ENCODE measurements around the gene MRLN.
A peak's percentile ranks its signal among the peaks of the same experiment; 100 is the strongest.

The MRLN gene

GRCh38 chr10:59694936-59695335 is 58.3 kb downstream of the MRLN start:
- no peaks in the 10 kb centered on the region for H3K9me3 ChIP-seq (ENCODE audit: control insufficient read depth in 2 of 2, low read length in 2 of 2)
- H3K27me3 ChIP-seq (ENCODE audit: control insufficient read depth in 2 of 2, insufficient read depth in 2 of 2, low read length in 2 of 2), result no peaks in the 10 kb centered on the region
- peaks cover 0 to 19% of the 10 kb centered on the region in 2 donors for H3K4me1 ChIP-seq (ENCODE audit: control insufficient read depth in 2 of 2, insufficient read depth in 2 of 2, low read length in 2 of 2)
- no peak overlapping the region for H3K9ac ChIP-seq (ENCODE audit: low read depth in 1 of 2, low read length in 2 of 2)
- H3K27ac ChIP-seq (ENCODE audit: low read depth in 2 of 2, low read length in 2 of 2), result no peak overlapping the region
- H3K36me3 ChIP-seq (ENCODE audit: control insufficient read depth in 2 of 2, insufficient read depth in 2 of 2, low read length in 2 of 2), result no peaks in the 10 kb centered on the region
- H3K4me3 ChIP-seq (ENCODE audit: low read length in 2 of 2), result no peak overlapping the region

GRCh38 chr10:59692113-59692512 is 61.1 kb downstream of the MRLN start:
- Histone ChIP-seq H3K9ac (ENCODE audit: low read depth in 1 of 2, low read length in 2 of 2) (no peak overlapping the region), H3K36me3 (ENCODE audit: control insufficient read depth in 2 of 2, insufficient read depth in 2 of 2, low read length in 2 of 2) (no peaks in the 10 kb centered on the region), H3K9me3 (ENCODE audit: control insufficient read depth in 2 of 2, low read length in 2 of 2) (no peaks in the 10 kb centered on the region), H3K27me3 (ENCODE audit: control insufficient read depth in 2 of 2, insufficient read depth in 2 of 2, low read length in 2 of 2) (peaks cover 0 to 1% of the 10 kb centered on the region in 2 donors), H3K27ac (ENCODE audit: low read depth in 2 of 2, low read length in 2 of 2) (peak overlapping the region; percentile 48 to 66), H3K4me3 (ENCODE audit: low read length in 2 of 2) (no peak overlapping the region), H3K4me1 (ENCODE audit: control insufficient read depth in 2 of 2, insufficient read depth in 2 of 2, low read length in 2 of 2) (peaks cover 7 to 31% of the 10 kb centered on the region in 2 donors)

- H3K36me3 ChIP-seq (ENCODE audit: control insufficient read depth in 2 of 2, insufficient read depth in 2 of 2, low read length in 2 of 2), result peaks cover 1 to 2% of the 10 kb centered on the region in 2 donors
- no peak overlapping the region for H3K4me3 ChIP-seq (ENCODE audit: low read length in 2 of 2)
- peak overlapping the region; percentile 60 to 88 for H3K27ac ChIP-seq (ENCODE audit: low read depth in 2 of 2, low read length in 2 of 2)
- H3K9me3 ChIP-seq (ENCODE audit: control insufficient read depth in 2 of 2, low read length in 2 of 2), result no peaks in the 10 kb centered on the region
- H3K27me3 ChIP-seq (ENCODE audit: control insufficient read depth in 2 of 2, insufficient read depth in 2 of 2, low read length in 2 of 2), result peaks cover 0 to 1% of the 10 kb centered on the region in 2 donors
- H3K4me1 ChIP-seq (ENCODE audit: control insufficient read depth in 2 of 2, insufficient read depth in 2 of 2, low read length in 2 of 2), result peaks cover 7 to 27% of the 10 kb centered on the region in 2 donors
- no peak overlapping the region for H3K9ac ChIP-seq (ENCODE audit: low read depth in 1 of 2, low read length in 2 of 2)
These were observed 64.3 kb downstream of the MRLN start for GRCh38 chr10:59688921-59689351.

- H3K9me3 ChIP-seq (ENCODE audit: control insufficient read depth in 2 of 2, low read length in 2 of 2), result no peaks in the 10 kb centered on the region
- H3K27ac ChIP-seq (ENCODE audit: low read depth in 2 of 2, low read length in 2 of 2), result no peak overlapping the region
- peaks cover 7 to 24% of the 10 kb centered on the region in 2 donors for H3K4me1 ChIP-seq (ENCODE audit: control insufficient read depth in 2 of 2, insufficient read depth in 2 of 2, low read length in 2 of 2)
- peaks cover 0 to 1% of the 10 kb centered on the region in 2 donors for H3K27me3 ChIP-seq (ENCODE audit: control insufficient read depth in 2 of 2, insufficient read depth in 2 of 2, low read length in 2 of 2)
- H3K4me3 ChIP-seq (ENCODE audit: low read length in 2 of 2), result no peak overlapping the region
- no peak overlapping the region for H3K9ac ChIP-seq (ENCODE audit: low read depth in 1 of 2, low read length in 2 of 2)
- H3K36me3 ChIP-seq (ENCODE audit: control insufficient read depth in 2 of 2, insufficient read depth in 2 of 2, low read length in 2 of 2), result peaks cover 2 to 7% of the 10 kb centered on the region in 2 donors
These were observed 65.6 kb downstream of the MRLN start for GRCh38 chr10:59687657-59688056.
